Measurements from ENCODE around the gene NINL. TPM values are rescaled to one million over a fixed set of nuclear protein-coding genes. Genes with fewer than 3 reads are reported as not detected.
"Not testable (repeated sequence)": the region's sequence is repeated elsewhere in the genome, so short reads cannot be mapped to it uniquely, and the experiment has no call there.

The NINL gene
- total and polyA plus RNA-seq, 10 donors, result 3.1 to 16.1 (median 8.1) TPM

DNA sequence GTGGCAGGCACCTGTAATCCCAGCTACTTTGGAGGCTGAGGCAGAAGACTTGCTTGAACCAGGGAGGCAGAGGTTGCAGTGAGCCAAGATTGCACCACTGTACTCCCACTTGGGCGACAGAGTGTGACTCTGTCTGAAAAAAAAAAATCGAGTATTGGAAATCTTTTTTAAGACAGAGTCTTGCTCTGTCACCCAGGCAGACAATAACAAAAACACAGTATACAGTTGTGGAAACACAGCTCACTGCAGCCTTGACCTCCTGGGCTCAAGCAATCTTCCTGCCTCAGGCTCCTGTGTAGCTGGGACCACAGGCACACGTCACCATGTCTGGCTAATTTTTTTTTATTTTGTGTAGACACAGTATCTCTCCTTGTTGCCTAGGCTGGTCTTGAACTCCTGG, 23.4 kb upstream of the NINL start:
- H3K4me1 ChIP-seq, result no peaks in the 10 kb centered on the region
- DNase-seq, result no peak
- H3K27ac ChIP-seq, result no peak overlapping the region
- H3K36me3 ChIP-seq, result peaks cover 0 to 7% (median 0%) of the 10 kb centered on the region in 6 donors
- intact Hi-C loops (cut with DNase I; ENCODE audit: low total_unique reads), result no loop called here
- H3K27me3 ChIP-seq (replicated peaks in 1 of 7), result no peaks in the 10 kb centered on the region
- WGBS, 5 donors, result 66 to 77% (median 72%) methylated on average over 3 of the region's 3 CpGs
- no peak overlapping the region for H3K4me3 ChIP-seq
- H3K9me3 ChIP-seq, result no peaks in the 10 kb centered on the region
- no peak for TF ChIP-seq CTCF (IDR thresholded peaks at IDR 0.05 in 8 of 11, conservative IDR thresholded peaks at IDR 0.05 in 3 of 11)
- TF ChIP-seq POLR2A (IDR thresholded peaks at IDR 0.05), result no peak
- TF ChIP-seq POLR2AphosphoS5 (IDR thresholded peaks at IDR 0.05), result no peak

DNA sequence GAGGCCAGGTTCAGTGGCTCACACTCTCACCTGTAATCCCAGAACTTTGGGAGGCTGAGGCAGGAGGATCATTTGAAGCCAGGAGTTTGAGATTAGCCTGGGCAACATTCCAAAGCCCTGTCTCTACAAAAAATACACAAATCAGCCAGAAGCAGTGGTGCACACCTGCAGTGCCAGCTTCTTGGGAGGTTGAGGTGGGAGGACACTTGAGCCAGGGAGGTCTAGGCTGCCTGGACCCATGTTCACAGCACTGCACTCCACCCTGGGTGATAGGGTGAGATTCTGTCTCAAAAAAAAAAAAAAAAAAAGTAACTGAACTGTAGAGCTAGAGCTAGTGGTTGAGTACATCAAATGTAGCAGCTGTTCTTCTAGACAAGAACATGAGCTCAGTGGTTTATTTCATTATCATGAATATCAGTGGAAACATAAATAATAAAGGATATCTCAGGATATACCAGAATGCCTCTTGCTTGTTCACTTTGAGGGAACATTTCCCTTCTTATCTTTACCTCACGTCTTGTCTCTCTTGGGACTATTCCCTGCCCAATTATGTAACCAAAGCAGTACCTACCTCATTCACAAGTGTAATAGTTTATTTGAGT, 20.9 kb upstream of the NINL start:
- no peak for DNase-seq
- no peaks in the 10 kb centered on the region for H3K27me3 ChIP-seq (replicated peaks in 1 of 7)
- H3K36me3 ChIP-seq, result no peaks in the 10 kb centered on the region
- intact Hi-C loops (cut with DNase I; ENCODE audit: low total_unique reads), result no loop called here
- no peaks in the 10 kb centered on the region for H3K9me3 ChIP-seq
- TF ChIP-seq CTCF (IDR thresholded peaks at IDR 0.05 in 8 of 11, conservative IDR thresholded peaks at IDR 0.05 in 3 of 11) (no peak), POLR2A (IDR thresholded peaks at IDR 0.05) (no peak), POLR2AphosphoS5 (IDR thresholded peaks at IDR 0.05) (no peak)
- no peak overlapping the region for H3K27ac ChIP-seq
- 71 to 86% (median 81%) methylated on average over 1 of the region's 1 CpG for WGBS, 5 donors
- H3K4me3 ChIP-seq, result no peak overlapping the region
- H3K4me1 ChIP-seq, result no peaks in the 10 kb centered on the region

GRCh38 chr20:25605148-25605547, 19.8 kb upstream of the NINL start:
- no peak for TF ChIP-seq CTCF (IDR thresholded peaks at IDR 0.05 in 8 of 11, conservative IDR thresholded peaks at IDR 0.05 in 3 of 11)
- TF ChIP-seq POLR2A (IDR thresholded peaks at IDR 0.05), result no peak
- TF ChIP-seq POLR2AphosphoS5 (IDR thresholded peaks at IDR 0.05), result no peak
- no peaks in the 10 kb centered on the region for H3K27me3 ChIP-seq (replicated peaks in 1 of 7)
- H3K9me3 ChIP-seq, result no peaks in the 10 kb centered on the region
- WGBS, 5 donors, result 70 to 85% (median 80%) methylated on average over 7 of the region's 7 CpGs
- intact Hi-C loops (cut with DNase I; ENCODE audit: low total_unique reads), result no loop called here
- DNase-seq, result no peak
- H3K27ac ChIP-seq, result no peak overlapping the region
- H3K36me3 ChIP-seq, result no peaks in the 10 kb centered on the region
- H3K4me3 ChIP-seq, result no peak overlapping the region
- H3K4me1 ChIP-seq, result no peaks in the 10 kb centered on the region

- no peak for DNase-seq
- H3K27me3 ChIP-seq (replicated peaks in 1 of 7), result no peaks in the 10 kb centered on the region
- no peak overlapping the region for H3K4me3 ChIP-seq
- WGBS, 5 donors, result 90 to 98% (median 93%) methylated on average over 9 of the region's 9 CpGs
- H3K27ac ChIP-seq, result no peak overlapping the region
- H3K4me1 ChIP-seq, result no peaks in the 10 kb centered on the region
- TF ChIP-seq CTCF (IDR thresholded peaks at IDR 0.05 in 8 of 11, conservative IDR thresholded peaks at IDR 0.05 in 3 of 11) (no peak), POLR2A (IDR thresholded peaks at IDR 0.05) (no peak)
- no peaks in the 10 kb centered on the region for H3K9me3 ChIP-seq
- no peaks in the 10 kb centered on the region for H3K36me3 ChIP-seq
- intact Hi-C loops (cut with DNase I; ENCODE audit: low total_unique reads), result no loop called here
These were observed 19.3 kb upstream of the NINL start for GRCh38 chr20:25604611-25605010.

- DNase-seq; intact Hi-C loops (cut with DNase I; ENCODE audit: low total_unique reads); H3K27me3 ChIP-seq (replicated peaks in 1 of 7); H3K9me3 ChIP-seq; H3K27ac ChIP-seq; H3K36me3 ChIP-seq; H3K4me3 ChIP-seq; H3K4me1 ChIP-seq: not testable (repeated sequence)
- 90 to 100% (median 91%) methylated on average over 1 to 9 of the region's 9 CpGs; no CpG with 5 or more reads in 1 of the 5 donors for WGBS, 5 donors
These were observed 17.6 kb upstream of the NINL start for GRCh38 chr20:25602914-25603309.

- DNase-seq; intact Hi-C loops (cut with DNase I; ENCODE audit: low total_unique reads): not testable (repeated sequence)
These were observed 17.0 kb upstream of the NINL start for GRCh38 chr20:25602191-25602913.

More at GRCh38 chr20:25602191-25602913, 17.0 kb upstream of the NINL start:
- H3K27ac ChIP-seq; H3K4me3 ChIP-seq; H3K9me3 ChIP-seq; H3K4me1 ChIP-seq; H3K36me3 ChIP-seq; H3K27me3 ChIP-seq (replicated peaks in 1 of 7): not testable (repeated sequence)
- WGBS, 5 donors, result 95 to 97% (median 96%) methylated on average over 11 to 39 of the region's 39 CpGs

Data from spleen (tissue), 11 donors.